ENCODE results near the gene TEAD1.

DNA sequence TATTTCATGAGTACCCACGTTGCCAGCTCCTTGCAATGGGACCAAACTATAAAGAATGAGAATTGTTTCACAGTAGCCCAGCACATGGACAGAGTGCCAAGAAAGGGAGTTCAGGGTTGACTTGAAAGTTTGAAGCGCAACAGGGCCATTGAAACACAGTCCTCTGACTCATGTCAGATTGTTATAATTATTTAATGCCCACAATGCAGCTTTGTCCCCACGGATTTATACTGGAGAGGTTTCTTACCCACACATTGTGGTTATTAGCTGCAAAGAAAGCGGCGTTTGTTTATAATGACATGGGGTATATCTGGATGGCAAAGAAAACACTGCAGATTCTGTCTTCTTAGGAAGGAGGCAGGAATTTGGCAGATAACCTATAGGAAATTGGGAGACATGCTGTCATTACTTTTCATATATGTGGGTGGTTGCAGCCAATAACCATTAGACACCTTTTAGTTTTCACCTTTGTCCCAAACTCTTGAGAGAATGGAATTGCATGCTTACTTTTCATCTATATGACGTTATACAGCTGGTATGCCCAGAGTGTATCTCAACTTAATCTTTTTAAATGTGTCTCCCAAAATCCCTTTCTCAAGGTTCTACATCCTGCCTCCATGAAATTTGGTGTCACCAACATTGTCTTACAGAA is 143.6 kb downstream of the TEAD1 start:
- TF ChIP-seq, protein P1, sequence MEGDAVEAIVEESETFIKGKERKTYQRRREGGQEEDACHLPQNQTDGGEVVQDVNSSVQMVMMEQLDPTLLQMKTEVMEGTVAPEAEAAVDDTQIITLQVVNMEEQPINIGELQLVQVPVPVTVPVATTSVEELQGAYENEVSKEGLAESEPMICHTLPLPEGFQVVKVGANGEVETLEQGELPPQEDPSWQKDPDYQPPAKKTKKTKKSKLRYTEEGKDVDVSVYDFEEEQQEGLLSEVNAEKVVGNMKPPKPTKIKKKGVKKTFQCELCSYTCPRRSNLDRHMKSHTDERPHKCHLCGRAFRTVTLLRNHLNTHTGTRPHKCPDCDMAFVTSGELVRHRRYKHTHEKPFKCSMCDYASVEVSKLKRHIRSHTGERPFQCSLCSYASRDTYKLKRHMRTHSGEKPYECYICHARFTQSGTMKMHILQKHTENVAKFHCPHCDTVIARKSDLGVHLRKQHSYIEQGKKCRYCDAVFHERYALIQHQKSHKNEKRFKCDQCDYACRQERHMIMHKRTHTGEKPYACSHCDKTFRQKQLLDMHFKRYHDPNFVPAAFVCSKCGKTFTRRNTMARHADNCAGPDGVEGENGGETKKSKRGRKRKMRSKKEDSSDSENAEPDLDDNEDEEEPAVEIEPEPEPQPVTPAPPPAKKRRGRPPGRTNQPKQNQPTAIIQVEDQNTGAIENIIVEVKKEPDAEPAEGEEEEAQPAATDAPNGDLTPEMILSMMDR (conservative IDR thresholded peaks at IDR 0.05): no peak
- TF ChIP-seq EZH2 (IDR thresholded peaks at IDR 0.05; ENCODE audit: low read depth): no peak
